NCI-H2196 (cell line): ENCODE data around the gene FLNB.
A peak's percentile ranks its signal among the peaks of the same experiment; 100 is the strongest.

Experiments
- DNase-seq: peaks from one replicate; lab custom pipeline; 2025; ENCODE audit not compliant: unreplicated experiment; lab: John Stamatoyannopoulos, UW

Gene FLNB

GRCh38 chr3:58102976-58103451 lies 94.8 kb downstream of the FLNB start:
- no peak for DNase-seq

GRCh38 chr3:58104151-58104550 lies 95.9 kb downstream of the FLNB start:
- DNase-seq = no peak

DNA sequence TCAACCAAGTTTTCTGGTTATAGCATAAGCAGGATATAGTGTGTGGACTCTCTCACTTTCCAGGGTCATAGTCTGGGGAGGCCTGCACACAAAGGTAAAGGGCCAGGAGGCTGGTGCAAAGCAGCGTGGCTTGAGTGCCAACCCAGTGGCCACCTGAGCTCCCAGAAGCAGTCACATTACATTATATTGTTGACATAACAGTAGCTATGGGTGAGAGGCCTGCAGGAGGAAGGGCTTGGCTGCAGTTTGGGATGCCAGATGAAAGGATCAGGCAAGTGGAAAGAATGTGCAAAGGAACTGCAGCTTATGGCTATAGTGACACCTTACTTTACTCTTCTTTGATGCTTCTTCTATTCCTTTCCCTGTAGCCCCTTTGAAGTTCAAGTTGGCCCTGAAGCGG lies 96.5 kb downstream of the FLNB start:
- no peak for DNase-seq

- no peak for DNase-seq
These were observed 97.0 kb downstream of the FLNB start for GRCh38 chr3:58105196-58105595.

GRCh38 chr3:58106061-58106460 lies 97.8 kb downstream of the FLNB start:
- DNase-seq = no peak

- DNase-seq = no peak
These were observed 98.4 kb downstream of the FLNB start for GRCh38 chr3:58106640-58107039.

DNA sequence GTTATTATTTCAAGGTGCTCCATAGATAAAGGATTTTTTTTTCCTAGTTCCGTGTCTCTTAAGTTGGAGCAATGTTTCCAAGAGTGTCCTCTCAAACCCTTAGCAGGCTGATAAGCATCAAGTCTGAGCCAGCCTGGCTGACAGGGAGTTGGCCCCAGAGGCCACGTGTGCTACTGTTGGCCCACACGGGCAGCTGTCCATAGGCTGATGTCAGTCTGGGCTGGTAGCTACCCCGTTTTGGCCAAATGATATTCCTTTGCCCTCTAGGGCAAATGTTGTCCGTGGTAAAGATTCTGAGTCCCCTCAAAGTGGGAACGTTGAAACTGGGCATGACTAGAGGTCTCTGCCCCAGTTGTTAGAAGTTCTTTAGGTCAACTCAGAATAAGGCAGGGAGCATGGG lies 99.4 kb downstream of the FLNB start:
- no peak for DNase-seq

GRCh38 chr3:58109752-58110151 lies 101.5 kb downstream of the FLNB start:
- DNase-seq = no peak

DNA sequence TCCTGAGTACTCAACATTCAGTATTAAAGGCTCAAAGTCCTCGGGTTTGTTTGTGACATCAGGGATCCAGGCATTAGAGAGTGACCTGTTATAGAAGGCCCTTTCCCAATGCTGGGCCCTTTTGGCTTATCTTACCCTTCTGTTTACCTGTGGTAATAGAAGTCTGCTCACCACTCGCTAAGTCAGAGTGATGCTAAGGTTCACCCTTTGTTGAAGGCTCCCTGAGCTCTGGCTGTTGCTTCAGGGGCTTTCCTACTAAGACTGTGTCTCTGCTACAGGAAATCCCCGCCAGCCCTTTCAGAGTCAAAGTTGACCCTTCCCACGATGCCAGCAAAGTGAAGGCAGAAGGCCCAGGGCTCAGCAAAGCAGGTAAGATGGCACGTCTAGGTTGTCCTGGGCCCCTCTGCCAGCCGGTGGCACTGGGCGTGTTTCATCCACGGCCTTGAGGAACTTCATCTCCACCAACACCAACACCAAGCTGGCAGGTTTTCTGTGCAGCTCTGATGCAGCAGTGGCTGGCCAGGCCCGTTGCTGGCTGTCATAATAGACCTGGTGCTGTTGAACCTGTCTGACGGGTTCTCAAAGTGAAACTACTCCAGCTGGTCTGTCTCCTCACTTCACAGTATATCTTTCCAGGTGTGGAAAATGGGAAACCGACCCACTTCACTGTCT lies 103.4 kb downstream of the FLNB start:
- DNase-seq = peak; percentile 53

GRCh38 chr3:58112185-58112535 lies 103.9 kb downstream of the FLNB start:
- DNase-seq = no peak

DNA sequence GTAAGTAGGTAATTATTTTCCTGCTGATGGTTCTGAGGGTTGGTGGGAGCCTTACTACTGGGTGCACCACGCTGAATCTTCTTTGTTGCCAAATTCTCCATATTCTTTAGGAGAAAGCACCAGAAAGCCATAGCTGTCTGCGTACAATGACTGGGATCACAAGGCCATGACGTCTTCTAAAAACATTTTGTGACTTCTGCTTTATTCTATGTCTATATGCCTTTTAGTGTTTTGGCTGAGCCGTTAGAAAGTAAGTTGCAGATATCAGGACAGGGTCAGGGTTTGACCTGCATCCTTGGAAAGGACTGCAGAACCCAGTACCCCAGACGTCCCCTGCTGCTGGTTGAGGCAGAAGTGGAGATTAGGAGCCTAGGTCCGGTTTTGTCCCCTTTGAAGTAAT lies 107.0 kb downstream of the FLNB start:
- no peak for DNase-seq

DNA sequence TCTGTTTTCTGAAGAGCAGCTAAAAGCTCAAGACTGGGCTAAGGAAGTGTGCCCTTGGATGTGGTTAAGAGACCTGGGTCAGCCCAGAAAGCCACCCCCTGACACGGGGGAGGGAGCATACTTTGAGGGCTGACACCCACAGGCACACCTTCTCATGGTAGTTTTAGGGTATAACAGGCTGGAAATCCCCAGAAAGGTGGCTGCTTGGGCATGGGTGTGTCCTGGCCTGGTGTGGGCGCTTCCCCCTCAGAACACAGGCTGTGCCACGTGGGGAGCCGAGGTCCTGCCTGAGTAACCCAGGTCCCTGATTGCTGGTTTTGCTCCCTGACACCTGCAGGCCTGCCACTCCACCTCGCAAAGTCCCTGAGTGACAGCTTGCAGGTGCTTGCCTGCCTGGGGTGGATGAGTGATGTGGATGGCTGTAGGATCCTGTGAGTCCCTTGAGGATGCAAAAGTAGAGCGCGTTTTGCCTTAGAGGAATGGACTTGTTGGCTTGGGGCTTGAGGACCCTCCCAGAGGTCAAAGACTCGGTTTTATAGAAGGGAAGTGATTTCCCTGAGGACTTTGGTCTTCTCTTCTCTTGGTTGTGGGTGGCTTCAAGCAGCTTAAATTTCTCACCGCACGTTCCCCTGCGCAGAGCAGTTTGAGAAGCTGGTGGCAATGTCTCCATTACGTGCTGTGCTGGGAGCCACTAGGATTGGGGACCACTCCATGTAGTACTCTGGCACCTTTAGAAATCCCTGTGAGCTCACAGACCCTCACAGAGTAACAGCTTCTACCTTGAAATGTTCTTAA lies 108.1 kb downstream of the FLNB start:
- no peak for DNase-seq

GRCh38 chr3:58116985-58117384 lies 108.8 kb downstream of the FLNB start:
- DNase-seq = no peak

DNA sequence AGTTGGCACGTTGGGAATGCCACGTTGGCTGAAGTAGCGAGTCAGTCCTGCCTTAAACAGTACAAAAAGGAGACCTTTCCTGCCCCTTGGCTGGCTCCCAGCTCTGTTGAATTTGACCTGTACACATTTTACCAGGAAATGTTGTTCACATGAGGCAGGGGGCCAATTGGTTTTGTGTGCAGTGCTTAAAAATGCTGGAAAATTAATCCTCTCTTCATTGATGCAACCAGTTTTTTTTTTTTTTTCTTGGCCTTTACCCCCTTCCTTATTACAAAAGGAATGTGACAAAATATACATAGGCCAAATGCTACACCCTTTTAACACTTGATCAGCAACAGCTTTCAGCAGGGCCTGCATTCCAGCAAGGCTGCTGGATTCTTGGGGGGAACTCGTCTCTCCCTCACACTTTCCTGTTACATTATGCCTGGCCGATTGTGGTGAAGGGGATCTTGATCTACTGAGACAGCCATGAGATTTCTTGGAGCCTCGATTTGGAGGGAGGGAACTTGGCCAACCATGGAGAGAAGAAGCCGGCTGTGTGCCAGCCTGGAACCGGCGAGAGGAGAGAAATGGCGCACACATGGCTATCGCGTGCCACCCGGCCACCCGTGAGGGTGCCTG lies 109.4 kb downstream of the FLNB start:
- DNase-seq = peak; percentile 31

DNA sequence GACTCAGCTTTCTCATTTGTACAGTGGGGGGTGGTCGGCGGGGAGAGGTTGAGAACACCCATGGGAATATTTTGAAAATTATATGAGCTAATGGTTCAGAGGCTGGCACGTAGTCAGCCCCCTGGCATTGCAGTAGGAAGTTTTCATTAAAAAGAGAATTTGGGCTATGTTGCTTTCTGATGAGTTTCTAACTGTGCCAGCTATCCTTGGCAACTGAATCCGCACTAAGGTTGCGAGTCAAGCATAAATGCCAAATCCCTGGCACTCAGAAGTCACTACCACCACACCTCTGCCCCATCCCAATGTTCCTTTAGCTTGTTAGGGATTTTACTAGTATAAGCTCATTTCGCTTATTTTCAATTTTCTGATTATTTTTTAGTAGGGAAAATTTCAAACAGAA lies 111.0 kb downstream of the FLNB start:
- no peak for DNase-seq

GRCh38 chr3:58120075-58120812 lies 112.0 kb downstream of the FLNB start:
- DNase-seq = no peak

- DNase-seq = no peak
These were observed 113.0 kb downstream of the FLNB start for GRCh38 chr3:58121183-58121582.

DNA sequence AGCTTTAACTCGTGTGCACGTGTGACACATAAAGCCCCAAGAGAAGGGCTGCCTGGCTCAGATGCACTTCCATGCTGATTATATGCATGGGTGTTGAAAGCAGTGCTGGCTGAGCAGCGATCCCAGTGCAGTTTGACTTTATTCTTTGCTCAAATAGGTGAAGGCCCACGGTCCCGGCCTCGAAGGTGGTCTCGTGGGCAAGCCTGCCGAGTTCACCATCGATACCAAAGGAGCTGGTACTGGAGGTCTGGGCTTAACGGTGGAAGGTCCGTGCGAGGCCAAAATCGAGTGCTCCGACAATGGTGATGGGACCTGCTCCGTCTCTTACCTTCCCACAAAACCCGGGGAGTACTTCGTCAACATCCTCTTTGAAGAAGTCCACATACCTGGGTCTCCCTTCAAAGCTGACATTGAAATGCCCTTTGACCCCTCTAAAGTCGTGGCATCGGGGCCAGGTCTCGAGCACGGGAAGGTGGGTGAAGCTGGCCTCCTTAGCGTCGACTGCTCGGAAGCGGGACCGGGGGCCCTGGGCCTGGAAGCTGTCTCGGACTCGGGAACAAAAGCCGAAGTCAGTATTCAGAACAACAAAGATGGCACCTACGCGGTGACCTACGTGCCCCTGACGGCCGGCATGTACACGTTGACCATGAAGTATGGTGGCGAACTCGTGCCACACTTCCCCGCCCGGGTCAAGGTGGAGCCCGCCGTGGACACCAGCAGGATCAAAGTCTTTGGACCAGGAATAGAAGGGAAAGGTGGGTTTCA lies 114.9 kb downstream of the FLNB start:
- DNase-seq = no peak

DNA sequence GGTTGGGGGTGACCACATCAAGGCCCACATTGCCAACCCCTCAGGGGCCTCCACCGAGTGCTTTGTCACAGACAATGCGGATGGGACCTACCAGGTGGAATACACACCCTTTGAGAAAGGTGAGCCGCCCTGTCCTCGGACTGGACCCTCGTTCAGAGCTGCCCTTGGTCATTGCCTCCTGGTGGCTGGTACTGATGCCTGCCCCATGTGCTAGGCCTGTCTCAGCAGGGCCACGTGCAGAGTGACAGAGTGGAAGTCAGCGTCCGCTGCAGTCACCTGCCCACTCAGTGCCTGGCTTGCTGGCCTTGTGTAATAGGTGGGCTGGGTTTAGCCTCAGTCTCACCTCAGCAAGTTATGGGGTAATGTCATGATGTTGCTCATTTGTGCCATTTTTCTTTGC lies 116.2 kb downstream of the FLNB start:
- no peak for DNase-seq

GRCh38 chr3:58129041-58129770 lies 121.0 kb downstream of the FLNB start:
- DNase-seq = no peak
